Erythroblast (primary cell): ENCODE results near the gene CCDC33.

Experiments
- GATA1 ChIP-seq: IDR thresholded peaks from 2 replicates; pipeline ENCODE4 v1.6.1; 2011; ENCODE audit warnings: low read depth, mild to moderate bottlenecking, control low read depth, low read length, moderate library complexity
- POLR2A ChIP-seq: IDR thresholded peaks from 2 replicates; pipeline ENCODE4 v1.6.1; 2011; ENCODE audit warnings: mild to moderate bottlenecking, low read length

- TF ChIP-seq POLR2A (no peak), GATA1 (no peak)
These were observed 19.2 kb upstream of the CCDC33 start for GRCh38 chr15:74216949-74217348.
